GM12878 (cell line): ENCODE data around the gene CLCN7.

ENCODE experiments used
- BMI1 ChIP-seq: fragments of 450-650 bp; IDR thresholded peaks from 2 replicates; pipeline ENCODE4 v1.6.1; 2016; ENCODE audit warnings: mild to moderate bottlenecking, moderate library complexity, borderline replicate concordance
- IRF4 ChIP-seq: IDR thresholded peaks from 2 replicates; pipeline ENCODE4 v1.6.1; 2011; ENCODE audit warnings: low read depth, low read length
- TCF7 ChIP-seq: IDR thresholded peaks from 2 replicates; pipeline ENCODE4 v1.6.1; 2014; ENCODE audit warnings: antibody characterized with exemption, borderline replicate concordance
- TF ChIP-seq, protein P1 (sequence below): fragments of 450-650 bp; IDR thresholded peaks from 2 replicates; pipeline ENCODE4 v1.6.1; 2017; ENCODE audit warnings: mild to moderate bottlenecking

DNA sequence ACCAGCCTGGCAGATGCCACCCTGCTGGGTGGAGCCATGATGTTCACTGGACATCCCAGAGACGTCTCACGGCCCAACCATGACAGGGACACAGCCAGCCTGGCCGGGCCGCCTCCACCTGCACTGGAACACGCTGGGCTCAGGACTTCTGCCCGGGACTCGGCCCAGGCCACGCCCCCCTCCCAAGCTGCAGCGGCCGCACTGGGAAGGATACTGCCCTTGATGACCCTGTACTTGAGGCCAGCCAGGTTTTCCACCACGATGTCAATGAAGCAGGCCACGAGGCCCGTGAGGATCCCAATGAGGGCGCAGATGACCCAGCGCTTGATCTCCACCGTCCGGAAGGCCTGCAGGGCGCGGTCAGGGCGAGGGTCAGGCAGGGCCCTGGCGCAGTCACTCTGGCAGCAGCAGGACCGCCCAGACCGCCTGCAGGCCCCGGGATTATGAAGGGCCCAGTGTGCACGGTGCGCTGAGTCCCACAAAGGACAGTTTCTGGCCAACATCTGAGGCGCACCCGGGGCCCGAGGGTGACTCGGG, 14.2 kb downstream of the CLCN7 start:
- TF ChIP-seq TCF7 (no peak), BMI1 (no peak), IRF4 (no peak)
- TF ChIP-seq, protein P1, sequence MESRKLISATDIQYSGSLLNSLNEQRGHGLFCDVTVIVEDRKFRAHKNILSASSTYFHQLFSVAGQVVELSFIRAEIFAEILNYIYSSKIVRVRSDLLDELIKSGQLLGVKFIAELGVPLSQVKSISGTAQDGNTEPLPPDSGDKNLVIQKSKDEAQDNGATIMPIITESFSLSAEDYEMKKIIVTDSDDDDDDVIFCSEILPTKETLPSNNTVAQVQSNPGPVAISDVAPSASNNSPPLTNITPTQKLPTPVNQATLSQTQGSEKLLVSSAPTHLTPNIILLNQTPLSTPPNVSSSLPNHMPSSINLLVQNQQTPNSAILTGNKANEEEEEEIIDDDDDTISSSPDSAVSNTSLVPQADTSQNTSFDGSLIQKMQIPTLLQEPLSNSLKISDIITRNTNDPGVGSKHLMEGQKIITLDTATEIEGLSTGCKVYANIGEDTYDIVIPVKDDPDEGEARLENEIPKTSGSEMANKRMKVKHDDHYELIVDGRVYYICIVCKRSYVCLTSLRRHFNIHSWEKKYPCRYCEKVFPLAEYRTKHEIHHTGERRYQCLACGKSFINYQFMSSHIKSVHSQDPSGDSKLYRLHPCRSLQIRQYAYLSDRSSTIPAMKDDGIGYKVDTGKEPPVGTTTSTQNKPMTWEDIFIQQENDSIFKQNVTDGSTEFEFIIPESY = no peak
